ENCODE data around the gene RGS3. TPM values are rescaled to one million over a fixed set of nuclear protein-coding genes. Genes with fewer than 3 reads are reported as not detected.

RGS3 gene
- total RNA-seq, 1 donor from 2014 or later, result 15.0 TPM

- no peak overlapping the region for H3K27ac Mint-ChIP-seq
- H3K36me3 Mint-ChIP-seq (ENCODE audit: low read depth), result no peaks in the 10 kb centered on the region
- ChIA-PET CTCF (no interaction called here), POLR2A (no interaction called here)
- no peak for TF ChIP-seq CTCF (IDR thresholded peaks at IDR 0.05)
- no peak overlapping the region for H3K4me3 Mint-ChIP-seq
- no peaks in the 10 kb centered on the region for H3K27me3 Mint-ChIP-seq
- no peaks in the 10 kb centered on the region for H3K9me3 Mint-ChIP-seq
- intact Hi-C loops (cut with micrococcal nuclease), result no loop called here
- no peak for ATAC-seq (ENCODE audit: low read depth)
- no peaks in the 10 kb centered on the region for H3K4me1 Mint-ChIP-seq
- DNase-seq, result no peak
Measured at GRCh38 chr9:113608082-113608685, 144.7 kb downstream of the RGS3 start.

GRCh38 chr9:113609562-113610318, 146.2 kb downstream of the RGS3 start:
- TF ChIP-seq CTCF (IDR thresholded peaks at IDR 0.05), result no peak
- no peak overlapping the region for H3K4me3 Mint-ChIP-seq
- no peaks in the 10 kb centered on the region for H3K36me3 Mint-ChIP-seq (ENCODE audit: low read depth)
- H3K27ac Mint-ChIP-seq, result no peak overlapping the region
- ATAC-seq (ENCODE audit: low read depth), result no peak
- intact Hi-C loops (cut with micrococcal nuclease), result no loop called here
- no peaks in the 10 kb centered on the region for H3K9me3 Mint-ChIP-seq
- H3K4me1 Mint-ChIP-seq, result peaks cover 5% of the 10 kb centered on the region
- POLR2A ChIA-PET, result no interaction called here
- DNase-seq, result no peak
- H3K27me3 Mint-ChIP-seq, result no peaks in the 10 kb centered on the region
- CTCF ChIA-PET, result no interaction called here

- H3K36me3 Mint-ChIP-seq (ENCODE audit: low read depth), result no peaks in the 10 kb centered on the region
- TF ChIP-seq CTCF (IDR thresholded peaks at IDR 0.05), result no peak
- H3K27me3 Mint-ChIP-seq, result no peaks in the 10 kb centered on the region
- POLR2A ChIA-PET, result interaction anchor here (1.0 kb wide), 1 partner anchor 202 kb away, joined by 3 read pairs; no protein-coding TSS in a partner anchor
- CTCF ChIA-PET, result interaction anchor here (0.8 kb wide), 1 partner anchor 44 kb away, joined by 4 read pairs; no protein-coding TSS in a partner anchor
- no peak overlapping the region for H3K4me3 Mint-ChIP-seq
- no peak for ATAC-seq (ENCODE audit: low read depth)
- H3K4me1 Mint-ChIP-seq, result peaks cover 20% of the 10 kb centered on the region
- no peaks in the 10 kb centered on the region for H3K9me3 Mint-ChIP-seq
- intact Hi-C loops (cut with micrococcal nuclease), result no loop called here
- DNase-seq, result no peak
- no peak overlapping the region for H3K27ac Mint-ChIP-seq
Measured at GRCh38 chr9:113611461-113612215, 148.1 kb downstream of the RGS3 start.

GRCh38 chr9:113612216-113612747, 148.8 kb downstream of the RGS3 start:
- Mint-ChIP-seq H3K36me3 (ENCODE audit: low read depth) (no peaks in the 10 kb centered on the region), H3K27ac (no peak overlapping the region), H3K9me3 (no peaks in the 10 kb centered on the region), H3K4me1 (peaks cover 25% of the 10 kb centered on the region), H3K27me3 (no peaks in the 10 kb centered on the region), H3K4me3 (no peak overlapping the region)
- CTCF ChIA-PET, result interaction anchor here (0.8 kb wide), 1 partner anchor 44 kb away, joined by 4 read pairs; no protein-coding TSS in a partner anchor
- DNase-seq, result no peak
- POLR2A ChIA-PET, result interaction anchor here (1.0 kb wide), 1 partner anchor 202 kb away, joined by 3 read pairs; no protein-coding TSS in a partner anchor
- no peak for ATAC-seq (ENCODE audit: low read depth)
- no peak for TF ChIP-seq CTCF (IDR thresholded peaks at IDR 0.05)
- intact Hi-C loops (cut with micrococcal nuclease), result no loop called here

GRCh38 chr9:113612828-113613227, 149.3 kb downstream of the RGS3 start:
- ChIA-PET POLR2A (no interaction called here), CTCF (no interaction called here)
- Mint-ChIP-seq H3K27me3 (no peaks in the 10 kb centered on the region), H3K27ac (no peak overlapping the region), H3K4me3 (no peak overlapping the region), H3K4me1 (peaks cover 30% of the 10 kb centered on the region), H3K9me3 (no peaks in the 10 kb centered on the region), H3K36me3 (ENCODE audit: low read depth) (no peaks in the 10 kb centered on the region)
- no peak for DNase-seq
- TF ChIP-seq CTCF (IDR thresholded peaks at IDR 0.05), result no peak
- intact Hi-C loops (cut with micrococcal nuclease), result no loop called here
- ATAC-seq (ENCODE audit: low read depth), result no peak

Measured in activated B cell treated with CpG ODN at 0.5 μM for 24 hours (primary cell).